ENCODE measurements around the gene PCK1. TPM values are rescaled to one million over a fixed set of nuclear protein-coding genes. Genes with fewer than 3 reads are reported as not detected.

PCK1 gene
- polyA plus RNA-seq, 3 donors: not detected

DNA sequence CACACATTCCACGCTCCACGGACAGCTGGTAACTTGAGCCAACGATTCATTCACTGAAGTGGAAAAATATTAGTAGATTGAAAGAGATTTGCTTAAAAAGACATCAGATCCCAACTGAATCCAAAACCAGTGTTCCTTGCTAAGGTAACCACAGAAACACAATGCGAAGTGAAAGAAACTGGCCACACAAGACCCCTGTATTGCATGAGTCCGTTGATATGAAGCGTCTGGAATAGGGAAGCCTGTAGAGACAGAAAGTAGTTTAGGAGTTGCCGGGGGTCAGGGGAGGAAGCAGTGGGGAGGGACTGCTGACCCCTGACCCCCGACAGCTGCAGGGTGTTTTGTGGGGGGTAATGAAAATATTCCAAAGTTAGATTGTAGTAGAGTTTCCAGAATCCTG lies 10.0 kb downstream of the PCK1 start:
- H3K27me3 Mint-ChIP-seq (ENCODE audit: low read depth in 3 of 3): peaks cover 25 to 35% (median 28%) of the 10 kb centered on the region in 3 donors
- H3K9me3 Mint-ChIP-seq: no peaks in the 10 kb centered on the region
- no peak overlapping the region for H3K4me3 Mint-ChIP-seq
- no peak overlapping the region for H3K27ac Mint-ChIP-seq
- H3K36me3 ChIP-seq (replicated peaks in 1 of 2; ENCODE audit: control insufficient read depth in 1 of 2, insufficient read depth in 2 of 2, low read length in 2 of 2): no peaks in the 10 kb centered on the region
- no peaks in the 10 kb centered on the region for H3K36me3 Mint-ChIP-seq
- TF ChIP-seq, protein P1, sequence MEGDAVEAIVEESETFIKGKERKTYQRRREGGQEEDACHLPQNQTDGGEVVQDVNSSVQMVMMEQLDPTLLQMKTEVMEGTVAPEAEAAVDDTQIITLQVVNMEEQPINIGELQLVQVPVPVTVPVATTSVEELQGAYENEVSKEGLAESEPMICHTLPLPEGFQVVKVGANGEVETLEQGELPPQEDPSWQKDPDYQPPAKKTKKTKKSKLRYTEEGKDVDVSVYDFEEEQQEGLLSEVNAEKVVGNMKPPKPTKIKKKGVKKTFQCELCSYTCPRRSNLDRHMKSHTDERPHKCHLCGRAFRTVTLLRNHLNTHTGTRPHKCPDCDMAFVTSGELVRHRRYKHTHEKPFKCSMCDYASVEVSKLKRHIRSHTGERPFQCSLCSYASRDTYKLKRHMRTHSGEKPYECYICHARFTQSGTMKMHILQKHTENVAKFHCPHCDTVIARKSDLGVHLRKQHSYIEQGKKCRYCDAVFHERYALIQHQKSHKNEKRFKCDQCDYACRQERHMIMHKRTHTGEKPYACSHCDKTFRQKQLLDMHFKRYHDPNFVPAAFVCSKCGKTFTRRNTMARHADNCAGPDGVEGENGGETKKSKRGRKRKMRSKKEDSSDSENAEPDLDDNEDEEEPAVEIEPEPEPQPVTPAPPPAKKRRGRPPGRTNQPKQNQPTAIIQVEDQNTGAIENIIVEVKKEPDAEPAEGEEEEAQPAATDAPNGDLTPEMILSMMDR (IDR thresholded peaks at IDR 0.05): no peak
- H3K4me2 ChIP-seq (replicated peaks; ENCODE audit: extremely low read depth, low read length, poor library complexity, severe bottlenecking): no peak overlapping the region
- peaks cover 5 to 15% of the 10 kb centered on the region in 2 donors for H3K27me3 ChIP-seq (ENCODE audit: control insufficient read depth in 2 of 2, insufficient read depth in 2 of 2, low read length in 2 of 2)
- H3K9me3 ChIP-seq (replicated peaks in 1 of 2; ENCODE audit: control insufficient read depth in 1 of 2, insufficient read depth in 1 of 2, low read length in 2 of 2): no peaks in the 10 kb centered on the region
- no peaks in the 10 kb centered on the region for H3K4me1 Mint-ChIP-seq
- no peak overlapping the region for H3K9ac ChIP-seq (ENCODE audit: insufficient read depth, low read length, poor library complexity, severe bottlenecking)
- intact Hi-C loops (cut with micrococcal nuclease): no loop called here
- DNase-seq: no peak
- no peak overlapping the region for H3K27ac ChIP-seq (ENCODE audit: low read depth in 1 of 2, low read length in 2 of 2)
- H3K4me1 ChIP-seq (ENCODE audit: control insufficient read depth in 1 of 2, insufficient read depth in 2 of 2, low read length in 2 of 2): no peaks in the 10 kb centered on the region
- no peak overlapping the region for H2AFZ ChIP-seq (ENCODE audit: insufficient read depth, low read depth, low read length, poor library complexity, severe bottlenecking)
- no peaks in the 10 kb centered on the region for H3K79me2 ChIP-seq (ENCODE audit: insufficient read depth, low read length)
- 80% methylated on average over 5 of the region's 8 CpGs for WGBS (ENCODE audit: insufficient coverage)
- H3K4me3 ChIP-seq (replicated peaks in 1 of 3; ENCODE audit: low read depth in 2 of 3, low read length in 3 of 3): no peak overlapping the region
- no peaks in the 10 kb centered on the region for H4K20me1 ChIP-seq (ENCODE audit: insufficient read depth, low read length)

DNA sequence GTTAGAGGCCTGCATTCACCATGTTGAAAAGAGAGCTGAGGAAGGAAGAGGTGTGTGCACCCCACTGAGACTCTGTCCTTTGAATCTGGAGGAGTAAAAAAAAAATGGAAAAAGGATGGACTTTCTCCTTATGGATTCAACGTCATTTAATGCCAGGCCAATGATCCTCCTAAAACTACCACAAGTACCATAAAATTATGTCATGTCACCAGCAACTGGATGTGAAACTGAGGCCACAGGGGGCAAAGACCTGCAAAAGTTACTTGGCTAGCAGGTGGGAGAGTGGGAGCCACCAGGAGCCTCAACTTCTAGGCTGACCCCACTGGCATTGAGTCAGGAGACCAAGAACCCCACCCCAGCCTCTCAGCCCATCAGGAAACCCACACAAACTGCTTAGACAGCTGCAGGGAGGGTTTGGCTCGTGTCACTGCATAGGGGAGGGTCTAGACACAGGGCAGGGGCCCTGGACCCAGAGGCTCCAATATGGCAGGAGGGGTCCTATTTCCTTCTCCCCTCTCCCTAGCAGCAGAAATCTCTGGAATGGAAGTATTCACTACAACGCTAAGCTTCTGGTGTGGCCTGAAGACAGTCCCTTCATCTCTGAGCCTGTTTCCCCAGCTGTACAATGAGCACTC lies 11.0 kb downstream of the PCK1 start:
- H3K36me3 ChIP-seq (replicated peaks in 1 of 2; ENCODE audit: control insufficient read depth in 1 of 2, insufficient read depth in 2 of 2, low read length in 2 of 2): no peaks in the 10 kb centered on the region
- Mint-ChIP-seq H3K36me3 (no peaks in the 10 kb centered on the region), H3K4me3 (no peak overlapping the region), H3K27ac (no peak overlapping the region), H3K4me1 (no peaks in the 10 kb centered on the region), H3K27me3 (ENCODE audit: low read depth in 3 of 3) (peaks cover 24 to 31% (median 25%) of the 10 kb centered on the region in 3 donors), H3K9me3 (no peaks in the 10 kb centered on the region)
- H3K4me3 ChIP-seq (replicated peaks in 1 of 3; ENCODE audit: low read depth in 2 of 3, low read length in 3 of 3): no peak overlapping the region
- no peak overlapping the region for H3K27ac ChIP-seq (ENCODE audit: low read depth in 1 of 2, low read length in 2 of 2)
- no peak overlapping the region for H2AFZ ChIP-seq (ENCODE audit: insufficient read depth, low read depth, low read length, poor library complexity, severe bottlenecking)
- H3K9ac ChIP-seq (ENCODE audit: insufficient read depth, low read length, poor library complexity, severe bottlenecking): no peak overlapping the region
- no peaks in the 10 kb centered on the region for H3K4me1 ChIP-seq (ENCODE audit: control insufficient read depth in 1 of 2, insufficient read depth in 2 of 2, low read length in 2 of 2)
- H4K20me1 ChIP-seq (ENCODE audit: insufficient read depth, low read length): no peaks in the 10 kb centered on the region
- WGBS (ENCODE audit: insufficient coverage): 100% methylated on average over 1 of the region's 3 CpGs
- TF ChIP-seq, protein P1 (IDR thresholded peaks at IDR 0.05): no peak
- no peaks in the 10 kb centered on the region for H3K79me2 ChIP-seq (ENCODE audit: insufficient read depth, low read length)
- H3K9me3 ChIP-seq (replicated peaks in 1 of 2; ENCODE audit: control insufficient read depth in 1 of 2, insufficient read depth in 1 of 2, low read length in 2 of 2): no peaks in the 10 kb centered on the region
- no peak for DNase-seq
- peaks cover 5 to 15% of the 10 kb centered on the region in 2 donors for H3K27me3 ChIP-seq (ENCODE audit: control insufficient read depth in 2 of 2, insufficient read depth in 2 of 2, low read length in 2 of 2)
- intact Hi-C loops (cut with micrococcal nuclease): no loop called here
- no peak overlapping the region for H3K4me2 ChIP-seq (replicated peaks; ENCODE audit: extremely low read depth, low read length, poor library complexity, severe bottlenecking)

Data from CD14-positive monocyte (primary cell).